NCI-H1092 (cell line): ENCODE results near the gene ARL6IP5.
A peak's percentile ranks its signal among the peaks of the same experiment; 100 is the strongest.

Source experiments
- DNase-seq: peaks from one replicate; lab custom pipeline; 2025; lab: John Stamatoyannopoulos, UW

ARL6IP5 gene

GRCh38 chr3:69116897-69117296 lies 32.2 kb downstream of the ARL6IP5 start:
- no peak for DNase-seq

GRCh38 chr3:69118555-69118954 lies 33.8 kb downstream of the ARL6IP5 start:
- DNase-seq = no peak

DNA sequence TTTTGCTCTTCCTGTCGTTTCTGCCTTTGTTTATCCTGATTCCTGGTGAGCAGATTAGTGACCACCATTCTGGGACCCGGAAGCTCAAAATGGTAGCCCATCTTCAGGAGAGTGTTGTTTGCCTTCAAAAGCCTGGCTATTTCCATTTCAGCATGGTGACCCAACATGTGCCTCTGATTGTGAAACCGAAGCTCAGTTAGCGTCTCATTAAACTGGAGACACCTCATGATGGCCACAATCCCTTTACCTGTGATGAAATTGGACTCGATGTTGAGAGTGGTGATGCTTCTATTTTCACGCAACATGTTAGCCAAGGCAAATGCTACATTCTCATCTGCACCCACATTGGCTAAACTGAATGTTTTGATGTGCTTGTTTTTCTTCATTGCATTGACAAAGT lies 34.4 kb downstream of the ARL6IP5 start:
- no peak for DNase-seq

DNA sequence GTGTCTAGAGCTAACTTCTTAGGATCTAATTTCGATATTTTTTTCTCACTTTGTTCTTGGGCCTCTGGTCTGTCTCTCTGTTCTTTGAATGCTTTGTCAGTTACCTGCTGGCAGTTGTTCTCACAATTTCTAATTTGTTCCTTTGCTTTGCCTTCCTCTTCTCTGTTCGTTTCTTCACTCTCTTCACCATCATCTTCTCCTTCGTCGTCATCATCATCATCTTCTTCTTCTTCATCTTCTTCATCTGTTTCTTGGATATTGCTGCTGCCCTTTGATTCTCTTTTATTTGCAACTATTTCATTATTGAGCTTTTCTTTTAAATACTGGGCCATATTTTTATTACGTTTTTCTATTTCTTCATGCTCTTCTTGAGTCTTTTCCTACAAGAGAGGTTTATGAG lies 34.9 kb downstream of the ARL6IP5 start:
- no peak for DNase-seq

GRCh38 chr3:69120879-69121464 lies 36.2 kb downstream of the ARL6IP5 start:
- peak; percentile 43 for DNase-seq

- no peak for DNase-seq
These were observed 36.8 kb downstream of the ARL6IP5 start for GRCh38 chr3:69121513-69121912.

- no peak for DNase-seq
These were observed 37.2 kb downstream of the ARL6IP5 start for GRCh38 chr3:69121950-69122349.

GRCh38 chr3:69122403-69122802 lies 37.7 kb downstream of the ARL6IP5 start, which contains the start of gene LMOD3:
Gene LMOD3 (minus strand): TSS chr3:69122595. CDS start chr3:69122386, 209 bp downstream.
- DNase-seq = no peak

DNA sequence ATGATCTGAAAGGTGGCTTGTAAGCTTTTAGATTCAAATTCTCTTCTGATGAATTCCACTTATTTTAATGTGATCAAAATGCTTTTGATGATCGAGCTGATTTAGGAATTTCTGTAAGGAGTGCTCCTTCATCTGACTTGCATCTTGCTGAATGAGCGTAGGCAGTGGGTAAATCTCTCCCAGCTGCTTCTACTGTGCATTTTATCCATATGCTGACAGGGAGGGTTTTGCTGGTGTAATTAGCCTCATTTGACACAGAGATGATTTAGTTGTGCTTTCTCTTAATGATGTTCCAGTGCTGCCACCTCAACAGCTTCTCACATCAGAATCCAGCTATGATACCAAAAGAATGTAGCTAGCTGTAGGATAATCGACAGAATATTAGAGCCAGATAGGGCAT lies 41.5 kb downstream of the ARL6IP5 start:
- no peak for DNase-seq

DNA sequence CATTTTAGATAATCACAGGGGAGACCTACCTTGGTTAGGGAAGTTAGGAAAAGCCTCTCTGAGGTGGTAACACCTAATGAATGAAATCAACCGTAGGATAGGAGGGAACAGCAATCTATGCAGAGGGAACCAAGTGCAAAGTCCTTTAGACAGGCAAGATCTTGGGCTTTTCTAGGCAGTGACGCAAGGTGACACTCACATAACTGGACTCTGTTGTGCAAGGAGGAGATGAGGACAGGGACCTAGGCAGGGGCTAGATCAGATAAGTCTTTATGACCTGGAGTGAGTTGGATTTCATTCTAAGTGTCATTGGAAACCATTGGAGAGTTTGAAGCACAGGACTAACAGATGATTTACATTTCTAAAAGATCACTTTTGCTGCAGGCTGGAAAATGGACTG lies 42.3 kb downstream of the ARL6IP5 start:
- no peak for DNase-seq

- DNase-seq = no peak
These were observed 43.8 kb downstream of the ARL6IP5 start for GRCh38 chr3:69128509-69128908.

- DNase-seq = no peak
These were observed 44.8 kb downstream of the ARL6IP5 start for GRCh38 chr3:69129531-69129930.

DNA sequence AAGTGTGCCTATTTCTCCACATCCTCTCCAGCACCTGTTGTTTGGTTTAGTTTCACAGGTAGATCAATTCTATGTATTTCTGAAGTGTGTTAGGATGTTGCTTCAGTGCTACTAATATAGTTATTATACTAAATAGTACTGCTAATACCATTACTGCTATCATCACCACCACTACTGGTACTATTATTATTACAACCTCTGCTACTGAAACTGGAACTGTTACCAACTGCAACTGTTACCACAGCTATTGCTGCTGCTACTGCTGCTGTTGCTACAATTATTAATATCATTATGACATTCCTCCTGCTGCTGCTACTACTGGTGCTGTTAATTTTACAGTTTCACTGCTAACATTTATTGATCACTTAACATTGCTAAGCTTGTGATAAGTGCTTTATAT lies 46.0 kb downstream of the ARL6IP5 start:
- DNase-seq = no peak

DNA sequence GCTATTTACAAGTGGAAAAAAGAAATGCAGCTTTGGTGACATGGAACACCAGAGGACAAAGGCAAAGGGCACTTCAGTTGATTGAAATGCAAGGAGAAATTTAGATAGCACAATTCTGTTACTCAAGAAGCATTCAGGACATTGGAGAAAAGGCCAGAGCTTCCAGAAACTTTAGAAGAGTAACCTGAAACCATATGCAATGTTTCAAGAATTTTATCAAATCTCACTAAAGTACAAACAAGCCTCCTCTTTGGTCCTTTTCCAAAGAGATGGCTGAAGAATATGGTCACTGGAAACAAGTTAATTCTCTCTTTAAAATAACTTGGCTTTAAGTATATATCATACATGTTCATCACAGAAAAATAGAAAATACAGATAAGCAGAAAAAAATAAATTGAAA lies 52.3 kb downstream of the ARL6IP5 start:
- DNase-seq = no peak

DNA sequence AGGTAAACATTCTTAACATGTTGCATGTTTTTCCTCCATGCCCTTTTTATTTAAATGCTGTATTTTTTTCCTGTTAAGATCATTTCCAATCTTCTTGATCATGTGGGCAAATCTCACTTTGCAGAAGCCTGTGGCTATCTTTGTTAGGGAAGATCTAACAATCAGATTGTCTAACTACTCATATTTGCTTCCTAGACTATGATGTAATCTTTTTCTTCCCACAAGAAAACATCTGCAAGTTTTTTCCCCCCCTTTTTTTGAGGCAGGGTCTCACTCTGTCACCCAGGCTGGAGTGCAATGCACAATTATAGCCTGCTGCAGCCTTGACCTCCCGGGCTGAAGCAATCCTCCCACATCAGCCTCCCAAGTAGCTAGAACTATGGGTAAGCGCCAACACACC lies 52.7 kb downstream of the ARL6IP5 start:
- no peak for DNase-seq

- DNase-seq = no peak
These were observed 56.6 kb downstream of the ARL6IP5 start for GRCh38 chr3:69141313-69141712.

DNA sequence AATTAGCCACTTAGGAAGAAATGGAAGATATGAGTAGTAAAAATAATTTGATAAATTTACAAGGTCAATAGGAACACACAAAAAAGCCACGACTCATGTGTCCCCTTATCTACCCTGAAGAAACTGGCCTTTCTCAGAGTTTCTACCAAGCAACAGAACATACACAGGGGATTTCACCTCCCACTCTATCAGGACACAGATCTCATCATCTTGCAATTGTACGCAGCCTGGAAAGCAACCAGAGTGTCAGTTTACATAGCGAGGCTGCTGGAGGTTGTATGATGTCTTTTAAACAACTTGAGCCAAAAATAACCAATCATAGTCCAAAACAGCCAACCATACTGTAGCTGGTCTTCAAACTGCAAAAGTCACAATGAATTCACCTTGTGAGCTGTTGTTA lies 57.4 kb downstream of the ARL6IP5 start:
- DNase-seq = no peak

DNA sequence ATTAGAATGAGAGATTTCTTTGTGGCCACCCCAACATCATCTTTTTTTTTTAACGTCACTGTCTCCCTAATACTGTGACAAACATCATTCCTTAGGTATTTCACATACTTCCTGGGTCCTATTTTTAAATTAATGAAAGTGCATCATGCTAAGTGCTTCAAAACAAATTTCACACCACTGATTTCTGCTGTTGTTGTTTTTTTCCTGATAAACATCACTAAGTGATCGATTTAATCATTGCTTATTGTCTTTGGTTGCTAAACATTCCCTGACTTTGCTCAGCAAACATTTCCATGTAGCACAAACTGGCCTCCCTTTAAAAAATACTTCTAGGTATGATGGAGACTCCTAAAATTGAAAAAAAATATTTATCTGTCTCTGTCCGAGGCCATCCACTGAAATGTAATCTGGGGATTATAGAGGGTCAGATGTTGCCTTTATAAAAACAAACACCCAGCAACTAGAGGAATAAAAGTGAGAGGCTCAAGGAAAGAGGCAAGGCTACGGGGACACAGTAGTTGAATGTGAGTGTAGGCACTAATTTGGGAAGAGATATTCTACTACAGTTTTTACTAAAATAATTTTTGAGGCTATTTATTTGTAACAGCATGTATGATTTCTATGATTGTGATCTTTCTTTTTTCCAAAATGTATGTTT lies 58.2 kb downstream of the ARL6IP5 start:
- no peak for DNase-seq

DNA sequence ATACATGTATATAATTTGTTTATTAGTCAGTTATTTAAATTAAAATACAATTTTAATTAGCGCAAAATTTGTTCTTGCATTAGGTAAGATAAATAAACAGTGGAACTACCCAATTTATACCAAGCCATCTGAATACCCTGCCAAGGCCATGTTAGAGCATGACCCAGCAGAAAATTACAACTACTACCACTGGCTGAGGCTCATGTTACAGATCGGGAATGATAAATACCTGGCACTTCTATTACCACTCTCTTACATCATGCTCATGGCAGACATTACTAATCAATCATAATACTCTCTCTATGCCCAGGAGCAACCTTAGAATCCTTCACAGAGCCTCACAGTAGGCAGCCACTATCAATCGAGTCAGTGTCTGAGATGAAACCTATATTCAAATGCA lies 58.9 kb downstream of the ARL6IP5 start:
- no peak for DNase-seq

DNA sequence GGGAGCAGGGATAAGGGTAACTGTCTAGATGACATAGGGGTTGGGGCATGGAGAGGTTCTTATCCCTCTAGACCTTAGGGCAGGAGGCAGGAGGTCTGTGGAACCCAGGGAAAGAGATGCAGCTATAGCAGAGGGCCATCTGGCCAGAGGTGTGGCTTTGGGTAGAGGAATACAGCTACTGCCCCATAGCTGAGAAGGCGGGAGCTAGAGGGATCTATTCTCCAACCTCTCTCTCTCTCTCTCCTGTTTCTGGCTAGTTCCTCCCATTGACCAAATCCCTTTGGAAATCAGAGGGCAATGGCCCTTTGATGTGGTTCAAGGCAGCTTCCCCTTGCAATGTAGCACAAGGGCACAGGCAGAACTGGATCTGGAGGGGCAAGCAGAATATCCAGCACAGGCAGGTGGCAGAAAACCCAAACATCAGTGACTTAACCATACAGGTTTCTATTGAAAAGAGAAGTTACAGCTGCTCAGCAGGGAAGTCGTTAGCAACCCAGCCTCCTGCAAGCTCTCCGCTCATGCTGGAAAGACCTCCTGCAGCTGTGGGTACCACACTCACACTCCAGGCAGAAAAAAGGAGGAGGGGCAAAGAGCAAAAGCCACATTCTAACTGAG lies 60.0 kb downstream of the ARL6IP5 start:
- peak; percentile 23 for DNase-seq

- no peak for DNase-seq
These were observed 61.0 kb downstream of the ARL6IP5 start for GRCh38 chr3:69145688-69146087.

- no peak for DNase-seq
These were observed 64.8 kb downstream of the ARL6IP5 start for GRCh38 chr3:69149586-69149985.
